B cell (primary cell): ENCODE results near the gene ST8SIA1.
"Not testable (repeated sequence)": the region's sequence is repeated elsewhere in the genome, so short reads cannot be mapped to it uniquely, and the experiment has no call there.

Source experiments
- EZH2 ChIP-seq: IDR thresholded peaks from 2 replicates; pipeline ENCODE4 v1.6.1; 2012; ENCODE audit warnings: borderline replicate concordance, low read depth, mild to moderate bottlenecking, moderate library complexity, low read length; ENCODE audit not compliant: insufficient read depth, poor library complexity, severe bottlenecking
- TF ChIP-seq, protein P1 (sequence below): fragments of 200-600 bp; IDR thresholded peaks from one replicate; pipeline ENCODE4 v1.8.0; 2022; ENCODE audit warnings: antibody characterized with exemption, mild to moderate bottlenecking

DNA sequence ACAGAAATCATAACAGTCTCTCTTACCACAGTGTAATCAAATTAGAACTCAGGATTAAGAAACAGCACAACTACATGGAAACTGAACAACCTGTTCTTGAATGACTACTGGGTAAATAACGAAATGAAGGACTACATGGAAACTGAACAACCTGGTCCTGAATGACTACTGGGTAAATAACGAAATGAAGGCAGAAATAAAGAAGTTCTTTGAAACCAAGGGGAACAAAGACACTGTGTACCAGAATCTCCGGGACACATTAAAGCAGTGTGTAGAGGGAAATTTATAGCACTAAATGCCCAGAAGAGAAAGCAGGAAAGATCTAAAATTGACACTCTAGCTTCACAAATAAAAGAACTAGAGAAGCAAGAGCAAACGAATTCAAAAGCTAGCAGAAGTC, 185.2 kb downstream of the ST8SIA1 start:
- TF ChIP-seq, protein P1, sequence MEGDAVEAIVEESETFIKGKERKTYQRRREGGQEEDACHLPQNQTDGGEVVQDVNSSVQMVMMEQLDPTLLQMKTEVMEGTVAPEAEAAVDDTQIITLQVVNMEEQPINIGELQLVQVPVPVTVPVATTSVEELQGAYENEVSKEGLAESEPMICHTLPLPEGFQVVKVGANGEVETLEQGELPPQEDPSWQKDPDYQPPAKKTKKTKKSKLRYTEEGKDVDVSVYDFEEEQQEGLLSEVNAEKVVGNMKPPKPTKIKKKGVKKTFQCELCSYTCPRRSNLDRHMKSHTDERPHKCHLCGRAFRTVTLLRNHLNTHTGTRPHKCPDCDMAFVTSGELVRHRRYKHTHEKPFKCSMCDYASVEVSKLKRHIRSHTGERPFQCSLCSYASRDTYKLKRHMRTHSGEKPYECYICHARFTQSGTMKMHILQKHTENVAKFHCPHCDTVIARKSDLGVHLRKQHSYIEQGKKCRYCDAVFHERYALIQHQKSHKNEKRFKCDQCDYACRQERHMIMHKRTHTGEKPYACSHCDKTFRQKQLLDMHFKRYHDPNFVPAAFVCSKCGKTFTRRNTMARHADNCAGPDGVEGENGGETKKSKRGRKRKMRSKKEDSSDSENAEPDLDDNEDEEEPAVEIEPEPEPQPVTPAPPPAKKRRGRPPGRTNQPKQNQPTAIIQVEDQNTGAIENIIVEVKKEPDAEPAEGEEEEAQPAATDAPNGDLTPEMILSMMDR, result not testable (repeated sequence)
- not testable (repeated sequence) for TF ChIP-seq EZH2
